DMS153 (cell line): ENCODE results near the gene DDC.
"Not testable (repeated sequence)": the region's sequence is repeated elsewhere in the genome, so short reads cannot be mapped to it uniquely, and the experiment has no call there.

Source experiments
- DNase-seq: peaks from one replicate; lab custom pipeline; 2025; lab: John Stamatoyannopoulos, UW

Gene DDC

DNA sequence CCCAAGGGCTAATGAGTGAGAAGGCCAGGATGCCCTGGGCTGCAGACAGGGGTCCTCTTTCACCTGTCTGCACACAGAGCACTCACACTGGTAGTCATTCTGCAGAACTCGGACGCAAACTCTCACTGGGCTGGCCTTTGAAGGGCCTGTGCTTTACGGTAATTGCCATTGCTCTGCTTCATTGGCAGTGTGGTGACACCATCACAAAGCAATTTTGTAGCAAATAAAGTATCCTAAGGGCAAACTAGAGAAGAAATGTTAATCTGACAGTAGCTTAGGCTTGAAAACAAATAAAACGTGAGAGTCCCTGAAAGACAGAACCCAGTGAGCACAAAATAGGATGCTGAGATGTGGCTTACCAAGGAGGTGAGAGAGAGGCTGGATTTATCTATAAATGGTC lies 84.4 kb downstream of the DDC start:
- no peak for DNase-seq

DNA sequence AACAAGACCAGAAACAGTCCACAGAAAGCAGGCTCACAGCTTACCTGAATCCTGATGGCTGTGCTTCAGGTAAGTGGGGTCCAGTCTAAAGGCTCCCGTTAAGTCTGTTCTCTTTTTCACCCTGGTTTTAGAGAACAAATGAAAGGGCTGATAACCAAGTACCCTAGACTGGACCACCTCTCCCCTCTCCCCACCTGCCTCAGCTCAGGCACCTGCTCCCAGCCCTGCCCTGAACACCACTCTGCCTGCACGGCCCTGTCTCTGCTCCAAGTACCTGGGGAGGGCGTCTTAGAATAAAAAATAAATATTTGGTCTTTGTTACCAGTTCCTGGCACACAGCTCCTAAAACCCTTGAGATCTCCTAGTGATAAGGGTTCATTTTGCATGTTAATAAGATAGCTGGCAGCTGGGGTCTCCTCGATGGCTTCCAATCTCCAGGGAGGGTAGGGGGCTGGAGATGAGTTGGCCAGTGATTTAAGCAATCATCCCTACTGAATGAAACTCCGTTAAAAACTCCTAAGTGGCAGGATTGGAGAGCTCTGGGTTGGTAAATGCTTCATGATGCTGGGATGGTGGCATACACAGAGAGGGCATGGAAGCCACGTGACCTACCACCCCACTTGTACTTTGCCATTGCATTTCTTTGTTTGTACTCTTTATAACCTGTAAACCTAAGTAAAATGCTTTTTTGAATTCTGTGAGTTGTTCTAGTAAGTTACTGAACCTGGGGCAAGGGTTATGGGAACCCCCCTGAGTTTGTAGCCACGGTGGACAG lies 85.3 kb downstream of the DDC start:
- no peak for DNase-seq

DNA sequence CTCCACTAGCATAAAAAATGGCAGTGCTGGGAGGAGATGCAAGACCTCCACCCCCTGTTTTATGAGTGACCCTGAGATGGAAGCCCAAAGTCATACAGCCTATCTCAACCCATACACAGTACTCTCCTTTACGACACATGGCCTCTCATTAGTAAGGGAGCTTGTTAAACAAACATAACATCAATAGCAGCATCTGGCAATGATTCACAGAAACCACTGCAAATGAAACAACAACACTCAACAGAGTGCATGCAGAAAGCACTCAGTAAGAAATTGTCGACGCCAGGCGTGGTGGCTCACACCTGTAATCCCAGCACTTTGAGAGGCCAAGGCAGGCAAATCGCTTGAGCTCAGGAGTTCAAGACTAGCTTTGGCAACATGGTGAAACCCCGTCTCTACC lies 87.6 kb downstream of the DDC start:
- peak; percentile 77 for DNase-seq

DNA sequence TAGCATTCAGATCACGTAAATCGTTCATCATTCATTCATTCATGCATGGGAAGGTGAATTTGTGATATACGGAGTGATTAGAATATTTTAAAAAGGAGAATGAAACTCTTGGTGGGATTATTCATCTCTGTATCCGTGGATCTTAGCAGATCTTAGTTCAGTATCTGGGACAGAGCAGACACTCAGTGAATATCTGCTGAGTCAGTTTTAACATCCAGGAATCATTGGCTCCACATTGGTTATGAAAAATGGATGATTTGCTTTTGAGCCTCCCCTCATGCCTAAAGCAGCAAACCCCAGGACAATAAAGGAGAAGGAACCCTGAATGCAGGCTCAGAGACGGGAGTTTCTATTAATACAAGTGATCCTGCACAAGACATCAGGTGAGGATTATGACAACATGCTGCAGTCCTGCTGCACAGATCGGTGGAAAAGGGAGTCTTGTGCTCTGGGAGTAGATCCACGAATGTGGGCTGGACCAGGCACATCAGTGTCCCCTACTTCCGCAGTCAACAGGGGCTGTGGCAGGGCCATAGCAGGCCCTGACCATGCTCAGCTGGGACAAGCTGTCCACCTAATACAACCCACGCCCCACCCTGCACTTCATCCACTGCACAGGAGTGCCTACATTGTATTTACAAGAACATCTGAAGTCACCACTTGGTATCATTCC lies 88.1 kb downstream of the DDC start:
- DNase-seq: no peak

DNA sequence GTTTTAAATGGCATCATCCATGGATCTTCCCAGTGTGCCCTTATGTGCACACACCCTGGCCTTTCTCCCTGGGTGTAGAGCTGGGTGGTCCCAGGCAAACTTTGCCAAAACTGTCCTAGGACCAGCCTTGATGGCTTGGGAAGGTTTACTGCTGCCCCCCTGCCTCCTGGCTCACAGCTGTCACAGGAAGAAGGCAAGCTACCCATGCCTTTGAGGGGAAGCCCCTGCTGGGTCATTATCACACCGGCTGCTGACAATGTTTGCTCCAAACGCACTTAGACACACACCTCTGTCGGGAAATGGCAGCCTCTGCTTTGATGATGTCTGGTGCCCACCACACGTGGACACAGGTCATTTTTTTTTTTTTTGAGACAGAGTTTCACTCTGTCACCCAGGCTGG lies 89.9 kb downstream of the DDC start:
- no peak for DNase-seq

DNA sequence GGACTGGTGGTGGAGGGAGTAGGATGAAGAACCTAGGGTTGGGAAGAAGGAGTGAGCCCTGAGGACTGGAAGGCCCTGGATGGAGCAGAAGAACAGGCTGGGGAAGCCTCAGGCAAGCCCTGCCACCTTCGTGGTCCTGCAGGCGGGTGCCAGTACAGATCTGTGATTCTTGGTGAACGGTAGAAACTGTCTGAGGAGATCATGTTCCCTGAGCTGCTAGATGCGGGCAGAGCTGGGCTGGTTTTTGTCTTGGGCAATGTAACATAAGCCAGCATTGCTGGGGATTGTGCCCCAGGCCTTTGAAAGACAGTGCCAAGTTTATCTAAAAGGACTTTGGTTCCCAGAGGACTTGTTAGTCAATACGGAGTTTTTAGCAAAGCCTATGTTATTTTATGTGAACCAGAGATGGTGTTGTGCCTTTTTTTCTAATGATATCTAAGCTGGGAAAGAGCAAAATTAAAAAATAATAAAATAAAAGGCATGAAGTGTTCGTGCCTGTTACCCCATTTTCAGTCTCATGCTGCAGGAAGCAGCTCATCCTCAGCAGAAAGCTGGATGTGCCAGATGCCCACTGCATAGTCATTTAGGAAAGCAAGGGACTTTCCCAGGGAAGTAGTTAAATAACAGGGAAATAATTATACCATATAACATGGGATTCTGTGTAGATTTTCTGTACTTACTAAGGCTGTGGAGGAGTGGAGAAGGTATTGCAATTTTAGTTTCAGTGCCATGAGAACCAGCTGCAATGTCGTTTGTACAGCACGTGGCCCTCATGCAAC lies 90.6 kb downstream of the DDC start:
- no peak for DNase-seq

DNA sequence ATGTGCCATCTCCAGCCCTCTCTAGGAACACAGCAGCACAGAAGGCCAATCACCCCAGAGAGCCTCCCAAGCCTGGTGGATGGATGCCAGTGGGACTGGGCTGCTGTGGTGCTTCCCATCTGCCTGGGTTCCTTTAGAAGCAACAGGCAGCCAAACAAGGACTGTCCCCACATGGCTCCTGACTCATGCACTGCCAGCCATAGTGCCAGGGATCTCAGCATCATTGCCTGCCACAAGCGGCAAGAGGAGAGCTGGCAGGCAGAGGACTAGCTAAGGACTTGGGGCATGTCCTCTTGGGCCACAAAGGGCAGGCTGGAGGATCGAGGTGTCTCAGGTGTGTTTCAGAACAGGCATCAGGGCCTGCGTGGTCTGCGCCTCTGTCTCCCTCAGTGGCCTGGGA lies 91.7 kb downstream of the DDC start:
- no peak for DNase-seq

DNA sequence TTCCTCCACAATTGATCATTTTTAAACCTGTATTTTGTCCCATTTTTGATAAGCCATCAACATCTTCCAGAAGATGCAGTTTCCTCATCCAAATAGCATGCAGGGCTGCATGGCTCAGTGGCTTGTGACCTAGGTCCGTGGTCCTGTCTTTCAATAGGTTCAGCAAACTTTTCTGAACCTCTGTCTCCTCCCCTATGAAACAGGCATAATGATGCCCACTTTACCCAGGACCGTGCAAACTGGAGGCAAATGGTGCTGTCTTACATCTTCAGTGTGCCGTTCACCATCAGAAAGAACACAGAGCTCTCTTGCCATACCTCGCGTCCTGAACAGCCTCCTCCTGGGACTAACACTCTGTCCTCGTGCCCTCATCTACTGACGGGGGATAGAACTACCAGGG lies 92.8 kb downstream of the DDC start:
- no peak for DNase-seq

DNA sequence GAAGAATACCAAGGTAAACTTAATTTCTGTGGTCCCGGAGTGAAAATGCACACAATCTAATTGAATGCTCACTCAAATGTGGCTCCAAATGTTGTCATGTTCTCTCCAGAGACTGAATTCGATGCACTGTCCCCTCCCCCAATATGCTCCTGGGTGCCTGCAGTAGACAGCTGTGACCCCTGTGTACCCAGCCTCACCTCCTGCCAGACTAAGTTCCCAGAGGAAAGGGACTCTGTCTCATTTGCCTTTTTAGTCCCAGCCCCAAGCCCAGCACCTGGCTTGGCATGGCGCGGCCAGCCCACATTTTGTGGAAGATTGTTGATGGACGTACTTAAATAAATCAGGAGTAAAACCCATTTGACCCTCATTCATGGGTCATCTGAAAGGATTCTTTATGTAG lies 93.2 kb downstream of the DDC start:
- DNase-seq: no peak

DNA sequence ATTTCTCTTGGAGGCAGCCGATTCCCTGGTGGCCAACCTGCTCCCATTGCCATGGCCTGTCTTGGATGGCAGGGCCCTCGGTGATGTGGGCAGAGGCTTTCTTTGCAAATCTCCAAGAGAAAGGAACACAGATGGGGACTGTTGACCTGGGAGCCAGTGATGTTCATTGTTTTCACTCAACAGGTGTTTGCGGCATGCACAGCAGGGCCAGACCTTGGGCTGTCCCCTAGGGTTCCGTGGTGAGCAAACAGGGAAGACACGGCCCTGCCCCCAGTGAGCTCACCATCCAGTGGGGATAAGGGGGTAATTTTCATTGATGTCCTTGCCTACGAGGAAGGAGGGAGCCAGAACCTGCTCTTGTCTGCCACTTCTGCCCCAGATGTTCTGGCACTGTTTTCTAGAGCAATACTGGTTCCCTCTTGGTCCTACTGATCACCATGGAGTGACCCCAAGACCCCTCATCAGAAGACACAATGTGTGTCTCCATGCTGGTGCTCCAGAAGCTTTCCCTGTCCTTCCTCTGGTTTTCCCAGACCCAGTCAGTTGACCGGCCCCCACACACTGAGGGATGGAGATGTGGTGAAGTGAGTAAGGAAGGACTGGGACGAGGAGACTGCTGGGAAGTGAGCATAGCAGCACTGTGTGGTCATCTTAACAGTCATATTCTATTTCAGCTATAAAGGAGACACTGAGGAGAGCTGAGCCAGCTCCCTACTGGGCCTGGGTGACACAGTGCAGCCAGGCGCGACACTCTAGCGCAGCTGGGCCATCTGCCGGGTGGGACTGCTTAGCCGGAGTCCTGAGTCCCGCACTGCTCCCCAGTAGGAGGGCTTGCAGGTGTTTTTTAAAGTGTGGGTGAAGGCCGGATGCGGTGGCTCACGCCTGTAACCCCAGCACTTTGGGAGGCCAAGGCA lies 94.7 kb downstream of the DDC start:
- DNase-seq: no peak

DNA sequence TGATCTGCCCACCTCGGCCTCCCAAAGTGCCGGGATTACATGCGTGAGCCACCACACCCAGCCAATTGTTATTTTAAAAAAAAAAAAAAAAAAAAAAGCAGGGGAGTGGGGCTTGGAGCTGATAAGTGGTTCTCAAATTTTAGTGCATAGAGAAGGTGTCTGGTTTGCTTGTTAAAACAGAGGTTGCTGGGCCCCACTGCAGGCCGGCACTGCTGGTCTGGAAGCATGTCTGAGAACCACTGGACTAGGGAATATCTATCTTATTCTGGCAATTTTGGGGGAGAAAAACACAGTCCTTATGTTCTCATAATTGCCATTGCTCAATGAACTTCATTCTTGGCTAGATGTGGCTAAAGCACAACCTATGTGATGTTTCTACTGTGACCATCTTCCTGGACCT lies 96.0 kb downstream of the DDC start:
- DNase-seq: no peak

DNA sequence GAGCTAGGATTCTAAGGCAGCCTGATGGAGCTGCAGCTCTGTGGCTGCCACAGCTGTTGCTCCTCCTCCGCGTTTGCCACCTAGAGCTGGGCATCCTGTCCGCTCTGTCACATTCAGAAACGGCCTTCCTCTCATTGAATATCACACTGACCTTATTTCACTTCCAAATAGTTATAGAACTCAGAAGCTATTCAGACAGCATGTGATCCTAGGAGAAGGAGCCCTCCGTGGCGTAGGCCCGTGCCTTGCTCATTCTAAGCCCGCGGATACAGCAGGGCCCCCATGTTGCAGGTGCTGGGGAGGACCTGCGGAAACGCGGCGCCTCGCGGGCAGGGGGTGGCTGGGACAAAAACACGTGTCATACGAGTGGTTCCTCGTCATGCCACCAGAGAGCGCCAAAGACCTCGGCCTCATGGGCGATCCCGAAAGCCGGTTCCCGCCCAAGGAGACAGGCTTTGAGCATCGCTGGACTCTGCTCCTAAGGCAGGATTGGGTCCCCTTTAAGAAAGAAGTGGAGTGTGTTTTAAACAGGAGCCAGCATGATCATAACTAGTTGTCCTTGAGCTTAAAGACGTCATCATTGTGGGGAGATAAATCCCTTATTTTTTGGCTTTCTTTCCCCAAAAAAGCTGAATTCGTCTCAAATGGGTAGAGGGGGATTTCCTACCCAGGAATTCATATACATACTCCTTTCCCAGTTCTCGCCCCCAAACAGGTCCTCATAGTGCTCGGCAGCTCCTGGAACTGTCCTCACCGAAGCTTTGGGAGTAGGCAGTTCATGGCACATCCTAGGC lies 97.2 kb downstream of the DDC start:
- no peak for DNase-seq

DNA sequence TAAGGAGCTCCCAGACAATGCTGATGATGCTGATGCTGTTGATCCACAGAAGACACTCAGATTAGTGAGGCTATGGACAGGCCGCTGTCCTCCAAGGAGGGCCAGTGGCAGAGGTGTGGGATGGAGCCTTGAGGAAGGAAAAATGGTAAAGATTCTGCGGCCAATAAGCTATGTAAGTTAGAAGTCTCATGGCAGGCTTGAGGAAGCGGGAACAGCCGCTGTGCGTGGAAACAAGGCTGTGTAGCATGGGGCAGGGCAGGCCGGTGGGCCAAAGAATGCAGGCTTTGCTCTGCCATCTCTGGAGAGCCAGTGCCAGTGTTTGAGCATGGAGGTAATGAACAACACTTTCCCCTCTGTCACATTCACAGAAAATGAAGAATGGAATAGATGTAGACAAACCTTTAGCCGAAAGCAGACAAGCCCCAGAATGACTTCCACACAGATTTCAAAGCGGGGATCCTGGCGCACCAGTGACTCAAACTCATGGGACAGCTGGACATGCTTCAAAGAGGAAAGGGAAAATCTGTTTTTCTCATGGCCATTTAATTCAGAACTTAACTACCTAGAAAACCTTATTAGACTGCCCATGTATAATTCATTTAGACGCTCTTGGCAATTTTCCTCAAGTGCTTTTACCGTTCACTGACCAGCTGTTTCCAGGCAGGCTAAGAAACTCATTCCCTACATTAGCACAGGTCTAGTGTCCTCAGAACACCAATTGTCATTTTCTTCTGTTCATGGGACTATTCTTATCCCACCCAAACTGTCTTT lies 98.2 kb downstream of the DDC start:
- no peak for DNase-seq

DNA sequence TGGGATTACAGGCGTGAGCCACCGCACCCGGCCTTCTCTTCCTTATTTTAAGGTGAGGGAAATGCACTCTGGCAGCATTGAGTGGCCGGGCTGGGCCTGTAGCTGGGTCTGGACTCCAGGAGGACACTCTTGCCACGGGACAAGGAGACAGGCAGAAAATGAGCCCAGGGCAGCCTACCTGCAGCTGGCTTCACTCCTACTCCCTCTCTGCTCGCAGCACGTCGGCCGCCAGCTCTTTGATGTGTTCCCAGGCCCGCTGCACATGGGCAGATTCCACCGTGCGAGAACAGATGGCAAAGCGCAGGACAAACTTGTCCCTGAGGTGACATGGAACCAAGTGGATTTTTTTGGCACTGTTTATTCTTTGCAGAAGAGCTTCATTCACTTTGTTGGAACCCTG lies 102.2 kb downstream of the DDC start:
- DNase-seq: no peak

DNA sequence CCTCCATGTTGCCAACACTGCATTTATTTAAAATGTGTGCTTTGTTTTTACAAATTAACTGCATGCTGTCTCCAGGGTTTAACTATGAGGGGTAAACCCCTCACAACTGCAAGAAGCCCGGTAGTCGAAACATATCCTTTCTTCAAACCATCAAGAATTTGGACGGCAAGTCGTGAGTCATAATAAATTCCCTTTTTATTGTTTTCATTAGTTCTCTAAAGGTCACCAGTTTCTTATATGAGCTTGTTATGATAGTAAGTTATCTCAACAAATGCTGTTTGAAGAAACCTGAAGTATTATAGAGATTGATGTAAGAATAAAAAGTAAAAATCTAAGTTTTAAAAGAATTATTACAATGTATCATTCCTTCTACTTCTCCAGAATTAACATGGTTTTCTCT lies 102.8 kb downstream of the DDC start:
- no peak for DNase-seq

DNA sequence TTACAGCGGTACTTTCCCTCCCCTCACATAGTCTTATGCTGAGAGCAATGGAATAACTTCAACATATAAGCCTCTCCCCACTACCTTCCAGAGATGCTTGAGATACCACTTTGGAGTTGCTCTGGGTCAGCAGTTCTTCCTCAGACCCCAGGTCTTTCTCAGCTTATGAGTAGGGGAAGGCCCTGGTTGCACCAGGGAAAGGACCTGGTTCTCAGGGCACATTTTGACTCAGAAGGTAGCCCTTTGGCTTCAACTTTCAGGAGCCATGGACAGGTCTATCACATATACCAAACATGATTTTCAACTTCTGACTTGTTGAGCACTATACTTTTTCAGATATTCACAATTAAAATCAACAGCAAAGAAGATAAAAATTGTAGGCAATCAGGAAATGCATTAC lies 103.5 kb downstream of the DDC start:
- no peak for DNase-seq

DNA sequence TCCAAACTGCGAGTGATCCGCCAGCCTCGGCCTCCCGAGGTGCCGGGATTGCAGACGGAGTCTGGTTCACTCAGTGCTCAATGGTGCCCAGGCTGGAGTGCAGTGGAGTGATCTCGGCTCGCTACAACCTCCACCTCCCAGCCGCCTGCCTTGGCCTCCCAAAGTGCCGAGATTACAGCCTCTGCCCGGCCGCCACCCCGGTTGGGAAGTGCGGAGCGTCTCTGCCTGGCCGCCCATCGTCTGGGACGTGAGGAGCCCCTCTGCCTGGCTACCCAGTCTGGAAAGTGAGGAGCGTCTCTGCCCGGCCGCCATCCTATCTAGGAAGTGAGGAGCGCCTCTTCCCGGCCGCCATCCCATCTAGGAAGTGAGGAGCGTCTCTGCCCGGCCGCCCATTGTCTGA lies 106.0 kb downstream of the DDC start:
- DNase-seq: not testable (repeated sequence)

DNA sequence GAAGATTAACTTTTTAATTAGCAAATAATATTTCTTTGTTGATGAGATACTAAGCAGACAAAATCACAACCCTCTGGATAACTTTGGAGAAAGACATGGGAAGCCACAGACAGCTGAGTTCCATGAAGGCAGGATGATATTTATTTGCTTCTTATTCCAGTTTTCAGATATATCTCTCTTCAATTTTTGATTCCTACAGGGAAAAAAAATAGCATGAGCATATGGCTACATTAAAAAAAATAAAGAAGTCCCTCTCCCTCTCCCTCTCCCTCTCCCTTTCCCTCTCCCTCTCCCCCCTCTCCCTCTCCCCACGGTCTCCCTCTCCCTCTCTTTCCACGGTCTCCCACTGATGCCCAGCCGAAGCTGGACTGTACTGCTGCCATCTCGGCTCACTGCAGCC lies 106.6 kb downstream of the DDC start:
- DNase-seq: not testable (repeated sequence)

DNA sequence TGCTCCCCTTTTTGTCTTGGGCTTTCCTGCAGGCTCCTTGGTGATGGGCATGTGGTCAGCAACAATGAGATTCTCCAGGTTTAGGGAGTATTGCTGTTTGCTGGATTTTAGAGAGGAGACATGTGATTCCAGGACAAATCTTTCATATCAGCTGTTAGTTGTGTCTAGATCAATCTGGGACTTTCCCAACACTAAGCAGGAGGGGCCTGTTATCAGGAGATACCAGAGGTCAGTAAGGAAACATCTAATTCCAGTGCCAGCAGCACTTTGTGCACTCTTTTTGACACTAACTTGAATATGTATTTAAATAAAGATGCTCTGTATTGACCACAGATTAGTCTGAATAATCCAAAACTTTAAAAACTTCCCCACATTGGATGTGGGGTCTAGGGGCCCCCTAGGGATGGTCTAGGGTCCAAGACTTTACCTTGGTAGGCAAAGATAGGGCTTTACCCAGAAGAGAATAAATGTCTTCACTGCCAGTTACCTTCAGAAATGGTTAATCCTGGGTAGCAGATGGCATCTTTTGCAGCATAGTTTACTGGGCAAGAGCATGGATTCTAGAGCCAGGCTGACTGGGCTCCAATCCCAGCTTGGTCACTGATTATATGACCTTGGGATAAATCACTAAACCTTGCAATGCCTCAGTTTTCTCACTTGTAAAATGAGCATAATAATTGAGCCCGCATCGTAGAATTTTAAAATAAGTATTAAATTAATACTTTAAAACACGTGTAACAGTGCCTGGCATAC lies 108.7 kb downstream of the DDC start:
- no peak for DNase-seq

DNA sequence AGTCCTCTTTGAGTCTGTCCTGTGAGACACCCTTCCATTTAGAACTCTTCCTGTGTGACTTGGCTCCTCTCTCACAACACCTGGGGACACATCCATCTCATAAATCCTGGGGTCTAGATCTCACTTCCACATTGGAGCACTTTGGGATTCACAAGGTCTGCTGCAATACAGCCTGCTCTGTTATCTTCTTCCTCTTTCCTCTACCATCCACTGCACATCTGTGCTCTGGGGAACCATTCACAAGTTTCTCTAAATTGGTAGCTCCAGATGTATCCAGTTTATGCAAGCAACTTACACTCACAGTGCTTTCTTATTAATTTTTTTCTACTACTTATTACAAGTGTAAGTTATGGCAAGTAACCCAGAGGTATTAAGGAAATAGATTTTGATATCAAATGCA lies 109.5 kb downstream of the DDC start:
- no peak for DNase-seq
